Measurements from ENCODE around the gene LYPD5. TPM values are rescaled to one million over a fixed set of nuclear protein-coding genes. Genes with fewer than 3 reads are reported as not detected.
"Not testable (repeated sequence)": the region's sequence is repeated elsewhere in the genome, so short reads cannot be mapped to it uniquely, and the experiment has no call there.

LYPD5 gene
- polyA plus RNA-seq, 1 donor from 2014 or later: not detected

DNA sequence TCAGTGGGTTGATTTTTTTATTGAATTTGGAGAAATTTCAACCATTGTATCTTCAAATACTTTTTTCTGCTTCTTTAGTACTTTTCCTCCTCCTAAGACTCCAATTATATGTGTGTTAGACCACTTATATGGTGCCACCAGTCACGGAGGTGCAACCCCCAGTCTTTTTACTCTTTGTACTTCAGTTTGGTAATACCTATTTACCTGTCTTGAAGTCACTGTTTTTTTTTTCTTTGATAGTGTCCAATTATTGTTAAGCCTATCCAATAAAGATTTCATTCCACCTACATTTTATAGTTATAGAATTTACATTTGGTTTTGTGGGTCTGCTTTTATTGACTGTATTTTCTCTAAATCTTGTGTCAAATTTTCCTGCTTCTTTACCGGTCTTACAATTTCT lies 39.8 kb upstream of the LYPD5 start:
- Histone ChIP-seq H3K4me3 (ENCODE audit: low read length) (no peak overlapping the region), H3K36me3 (ENCODE audit: insufficient read depth, low read length) (peaks cover 7% of the 10 kb centered on the region), H3K4me2 (ENCODE audit: low read length) (no peak overlapping the region), H3K9me2 (ENCODE audit: insufficient read depth, low read length) (no peaks in the 10 kb centered on the region), H2AFZ (ENCODE audit: low read depth, low read length) (no peak overlapping the region), H4K20me1 (ENCODE audit: insufficient read depth) (no peaks in the 10 kb centered on the region), H3K79me2 (replicated peaks; ENCODE audit: insufficient read depth, low read length) (no peaks in the 10 kb centered on the region), H3F3A (ENCODE audit: insufficient read depth, low read length, poor library complexity, severe bottlenecking) (no peaks in the 10 kb centered on the region), H3K9ac (ENCODE audit: low read length) (no peak overlapping the region), H3K9me3 (ENCODE audit: low read length) (peaks cover 20% of the 10 kb centered on the region), H3K27ac (ENCODE audit: low read length) (no peak overlapping the region), H3K27me3 (ENCODE audit: insufficient read depth, low read depth, low read length) (no peaks in the 10 kb centered on the region)
- TF ChIP-seq RAD21 (conservative IDR thresholded peaks at IDR 0.05): no peak
- TF ChIP-seq EP300 (conservative IDR thresholded peaks at IDR 0.05; ENCODE audit: poor library complexity, severe bottlenecking): no peak

GRCh38 chr19:43839139-43839538 lies 36.9 kb upstream of the LYPD5 start:
- TF ChIP-seq TAF1 (IDR thresholded peaks at IDR 0.05; ENCODE audit: low read depth) (no peak), MXI1 (conservative IDR thresholded peaks at IDR 0.05; ENCODE audit: poor library complexity, severe bottlenecking) (no peak), EP300 (conservative IDR thresholded peaks at IDR 0.05; ENCODE audit: poor library complexity, severe bottlenecking) (no peak), SMC3 (conservative IDR thresholded peaks at IDR 0.05; ENCODE audit: poor library complexity) (no peak), RAD21 (conservative IDR thresholded peaks at IDR 0.05) (no peak), EZH2 (IDR thresholded peaks at IDR 0.05; ENCODE audit: borderline replicate concordance, insufficient read depth, low read length, poor library complexity, severe bottlenecking) (no peak), POLR2AphosphoS5 (IDR thresholded peaks at IDR 0.05) (no peak)
- TF ChIP-seq, protein P1, sequence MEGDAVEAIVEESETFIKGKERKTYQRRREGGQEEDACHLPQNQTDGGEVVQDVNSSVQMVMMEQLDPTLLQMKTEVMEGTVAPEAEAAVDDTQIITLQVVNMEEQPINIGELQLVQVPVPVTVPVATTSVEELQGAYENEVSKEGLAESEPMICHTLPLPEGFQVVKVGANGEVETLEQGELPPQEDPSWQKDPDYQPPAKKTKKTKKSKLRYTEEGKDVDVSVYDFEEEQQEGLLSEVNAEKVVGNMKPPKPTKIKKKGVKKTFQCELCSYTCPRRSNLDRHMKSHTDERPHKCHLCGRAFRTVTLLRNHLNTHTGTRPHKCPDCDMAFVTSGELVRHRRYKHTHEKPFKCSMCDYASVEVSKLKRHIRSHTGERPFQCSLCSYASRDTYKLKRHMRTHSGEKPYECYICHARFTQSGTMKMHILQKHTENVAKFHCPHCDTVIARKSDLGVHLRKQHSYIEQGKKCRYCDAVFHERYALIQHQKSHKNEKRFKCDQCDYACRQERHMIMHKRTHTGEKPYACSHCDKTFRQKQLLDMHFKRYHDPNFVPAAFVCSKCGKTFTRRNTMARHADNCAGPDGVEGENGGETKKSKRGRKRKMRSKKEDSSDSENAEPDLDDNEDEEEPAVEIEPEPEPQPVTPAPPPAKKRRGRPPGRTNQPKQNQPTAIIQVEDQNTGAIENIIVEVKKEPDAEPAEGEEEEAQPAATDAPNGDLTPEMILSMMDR (IDR thresholded peaks at IDR 0.05; ENCODE audit: poor library complexity, severe bottlenecking): no peak
- Histone ChIP-seq H3K9me2 (ENCODE audit: insufficient read depth, low read length) (no peaks in the 10 kb centered on the region), H3K9ac (ENCODE audit: low read length) (no peak overlapping the region), H3K27me3 (ENCODE audit: insufficient read depth, low read depth, low read length) (no peaks in the 10 kb centered on the region), H3K4me2 (ENCODE audit: low read length) (no peak overlapping the region), H3K27ac (ENCODE audit: low read length) (no peak overlapping the region), H3K4me3 (ENCODE audit: low read length) (no peak overlapping the region), H3K79me2 (replicated peaks; ENCODE audit: insufficient read depth, low read length) (no peaks in the 10 kb centered on the region), H2AFZ (ENCODE audit: low read depth, low read length) (no peak overlapping the region), H4K20me1 (ENCODE audit: insufficient read depth) (no peaks in the 10 kb centered on the region), H3K36me3 (ENCODE audit: insufficient read depth, low read length) (peaks cover 7% of the 10 kb centered on the region), H3K9me3 (ENCODE audit: low read length) (peaks cover 11% of the 10 kb centered on the region), H3F3A (ENCODE audit: insufficient read depth, low read length, poor library complexity, severe bottlenecking) (no peaks in the 10 kb centered on the region)

GRCh38 chr19:43826787-43827754 lies 24.8 kb upstream of the LYPD5 start, which contains the start of gene ZNF283:
TSS of gene ZNF283 (plus strand) at chr19:43827321. CDS start at chr19:43833505, 6,184 bp downstream.
- Histone ChIP-seq H4K20me1 (ENCODE audit: insufficient read depth) (no peaks in the 10 kb centered on the region), H3F3A (ENCODE audit: insufficient read depth, low read length, poor library complexity, severe bottlenecking) (no peaks in the 10 kb centered on the region), H3K27ac (ENCODE audit: low read length) (peak within 1 kb of the TSS; percentile 23), H3K9me3 (ENCODE audit: low read length) (no peaks in the 10 kb centered on the region), H2AFZ (ENCODE audit: low read depth, low read length) (peak within 1 kb of the TSS; percentile 19), H3K79me2 (replicated peaks; ENCODE audit: insufficient read depth, low read length) (peaks cover 8% of the 10 kb centered on the region), H3K36me3 (ENCODE audit: insufficient read depth, low read length) (no peaks in the 10 kb centered on the region), H3K9me2 (ENCODE audit: insufficient read depth, low read length) (no peaks in the 10 kb centered on the region), H3K4me3 (ENCODE audit: low read length) (peak within 1 kb of the TSS; percentile 75), H3K27me3 (ENCODE audit: insufficient read depth, low read depth, low read length) (no peaks in the 10 kb centered on the region), H3K9ac (ENCODE audit: low read length) (peak within 1 kb of the TSS; percentile 64), H3K4me2 (ENCODE audit: low read length) (peak within 1 kb of the TSS; percentile 71)
- TF ChIP-seq, protein P1 (IDR thresholded peaks at IDR 0.05; ENCODE audit: poor library complexity, severe bottlenecking): no peak
- TF ChIP-seq RAD21 (conservative IDR thresholded peaks at IDR 0.05) (no peak), MXI1 (conservative IDR thresholded peaks at IDR 0.05; ENCODE audit: poor library complexity, severe bottlenecking) (no peak), SMC3 (conservative IDR thresholded peaks at IDR 0.05; ENCODE audit: poor library complexity) (no peak), EZH2 (IDR thresholded peaks at IDR 0.05; ENCODE audit: borderline replicate concordance, insufficient read depth, low read length, poor library complexity, severe bottlenecking) (no peak), POLR2AphosphoS5 (IDR thresholded peaks at IDR 0.05) (peak; percentile 27)

- not testable (repeated sequence) for H3K36me3 ChIP-seq (ENCODE audit: insufficient read depth, low read length); H3K9me2 ChIP-seq (ENCODE audit: insufficient read depth, low read length); H3F3A ChIP-seq (ENCODE audit: insufficient read depth, low read length, poor library complexity, severe bottlenecking); H3K9ac ChIP-seq (ENCODE audit: low read length); H3K79me2 ChIP-seq (replicated peaks; ENCODE audit: insufficient read depth, low read length); H3K27ac ChIP-seq (ENCODE audit: low read length); H3K4me2 ChIP-seq (ENCODE audit: low read length); H3K27me3 ChIP-seq (ENCODE audit: insufficient read depth, low read depth, low read length); H4K20me1 ChIP-seq (ENCODE audit: insufficient read depth); H2AFZ ChIP-seq (ENCODE audit: low read depth, low read length); H3K9me3 ChIP-seq (ENCODE audit: low read length); H3K4me3 ChIP-seq (ENCODE audit: low read length)
These were observed 22.3 kb upstream of the LYPD5 start for GRCh38 chr19:43824572-43824971.

GRCh38 chr19:43823856-43824255 lies 21.6 kb upstream of the LYPD5 start:
- not testable (repeated sequence) for H3K4me3 ChIP-seq (ENCODE audit: low read length); H3K4me2 ChIP-seq (ENCODE audit: low read length); H3K27me3 ChIP-seq (ENCODE audit: insufficient read depth, low read depth, low read length); H3K27ac ChIP-seq (ENCODE audit: low read length); H3K9ac ChIP-seq (ENCODE audit: low read length); H2AFZ ChIP-seq (ENCODE audit: low read depth, low read length); H3K79me2 ChIP-seq (replicated peaks; ENCODE audit: insufficient read depth, low read length); H3K36me3 ChIP-seq (ENCODE audit: insufficient read depth, low read length); H3K9me2 ChIP-seq (ENCODE audit: insufficient read depth, low read length); H3F3A ChIP-seq (ENCODE audit: insufficient read depth, low read length, poor library complexity, severe bottlenecking); H4K20me1 ChIP-seq (ENCODE audit: insufficient read depth); H3K9me3 ChIP-seq (ENCODE audit: low read length)

Data from neural cell (in vitro differentiated cells).